SK-N-SH (cell line): Measurements from ENCODE around the gene ANKS4B. TPM values are rescaled to one million over a fixed set of nuclear protein-coding genes. Genes with fewer than 3 reads are reported as not detected.

Source experiments
- CTCF ChIA-PET: fragments of 300-600, 350-600 bp; formaldehyde crosslinking; extraction: SDS; loops from one replicate; lab custom pipeline; 2021; lab: Yijun Ruan, JAX
- POLR2A ChIA-PET: fragments of 350-600 bp; sonication (Branson Sonifier 250); formaldehyde crosslinking; extraction: SDS; loops from one replicate; lab custom pipeline; 2020; ENCODE audit warnings: antibody characterized with exemption, inconsistent platforms; lab: Yijun Ruan, JAX
- DNase-seq: peaks from one replicate; pipeline ENCODE4 v3.0.0; 2012
- H2AFZ ChIP-seq: fragments of 200-600 bp; sonication (generic); 2 replicates; pipeline ENCODE4 v1.8.1; 2016; ENCODE audit warnings: antibody characterized with exemption, mild to moderate bottlenecking, low read depth
- H3F3A ChIP-seq: fragments of 200-600 bp; sonication (generic); replicated peaks from 2 replicates; pipeline ENCODE3; 2016; ENCODE audit warnings: antibody characterized with exemption, mild to moderate bottlenecking; ENCODE audit not compliant: insufficient read depth
- H3K27ac ChIP-seq, 2 experiments: fragments of 200-500 bp in 1 of 2; fragments of 200-600 bp in 1 of 2; sonication (Bioruptor generic) in 1 of 2; sonication (generic), shearing (Covaris generic) in 1 of 2; 2 replicates each; pipeline versions ENCODE4 v1.5.1 to v1.6.1; 2014 to 2016; ENCODE audit warnings: low read depth in 2 of 2, inconsistent platforms in 1 of 2, low read length in 1 of 2, mild to moderate bottlenecking in 1 of 2, mixed read lengths in 1 of 2
- H3K27me3 ChIP-seq: fragments of 200-600 bp; sonication (generic), shearing (Covaris generic); 2 replicates; pipeline ENCODE4 v1.6.1; 2016; ENCODE audit warnings: mixed run types; ENCODE audit not compliant: insufficient read depth
- H3K36me3 ChIP-seq, 2 experiments: fragments of 200-500 bp in 1 of 2; fragments of 200-600 bp in 1 of 2; sonication (Bioruptor generic) in 1 of 2; sonication (generic) in 1 of 2; replicated peaks in 1 of 2; 2 replicates each; pipeline versions ENCODE3 to v1.5.1; 2014 to 2016; ENCODE audit warnings: low read length in 1 of 2, mild to moderate bottlenecking in 1 of 2; ENCODE audit not compliant: insufficient read depth in 2 of 2, control insufficient read depth in 1 of 2
- H3K4me1 ChIP-seq, 2 experiments: fragments of 200-500 bp in 1 of 2; fragments of 200-600 bp in 1 of 2; sonication (Bioruptor generic) in 1 of 2; sonication (generic), shearing (Covaris generic) in 1 of 2; 2 replicates each; pipeline versions ENCODE4 v1.5.1 to v1.6.1; 2014 to 2016; ENCODE audit warnings: low read depth in 1 of 2, low read length in 1 of 2, mixed run types in 1 of 2; ENCODE audit not compliant: insufficient read depth in 2 of 2, control insufficient read depth in 1 of 2
- H3K4me2 ChIP-seq: fragments of 200-600 bp; sonication (generic), shearing (Covaris generic); 2 replicates; pipeline ENCODE4 v1.6.1; 2017; ENCODE audit warnings: mixed run types
- H3K4me3 ChIP-seq, 2 experiments: fragments of 200-500 bp in 1 of 2; fragments of 200-600 bp in 1 of 2; sonication (Bioruptor generic) in 1 of 2; sonication (generic), shearing (Covaris generic) in 1 of 2; 2 replicates each; pipeline versions ENCODE4 v1.5.1 to v1.8.1; 2014 to 2016; ENCODE audit warnings: low read depth in 2 of 2, inconsistent platforms in 1 of 2, low read length in 1 of 2, mild to moderate bottlenecking in 1 of 2, mixed read lengths in 1 of 2, moderate library complexity in 1 of 2
- H3K79me2 ChIP-seq: fragments of 200-600 bp; sonication (generic); 2 replicates; pipeline ENCODE4 v1.8.1; 2017; ENCODE audit warnings: mild to moderate bottlenecking; ENCODE audit not compliant: insufficient read depth
- H3K9ac ChIP-seq: fragments of 200-600 bp; sonication (generic); 2 replicates; pipeline ENCODE4 v1.6.1; 2017; ENCODE audit warnings: mixed run types
- H3K9me2 ChIP-seq: fragments of 200-600 bp; sonication (generic); 2 replicates; pipeline ENCODE4 v1.6.1; 2017; ENCODE audit warnings: mixed run types
- H3K9me3 ChIP-seq: fragments of 200-600 bp; sonication (generic); 2 replicates; pipeline ENCODE4 v1.6.1; 2017; ENCODE audit warnings: mixed run types, mild to moderate bottlenecking, moderate library complexity
- H4K20me1 ChIP-seq: fragments of 200-600 bp; sonication (generic); 2 replicates; pipeline ENCODE4 v1.6.1; 2017; ENCODE audit warnings: mild to moderate bottlenecking, mixed run types; ENCODE audit not compliant: insufficient read depth
- CHD2 ChIP-seq: fragments of 150-350 bp; IDR thresholded peaks from 2 replicates; pipeline ENCODE4 v1.6.1; 2018; ENCODE audit warnings: low read length; ENCODE audit not compliant: partially characterized antibody
- ELF1 ChIP-seq: IDR thresholded peaks from 2 replicates; pipeline ENCODE4 v1.4.0; 2012
- EP300 ChIP-seq, 2 experiments: IDR thresholded peaks; 2 replicates each; pipeline versions ENCODE4 v1.4.0 to v1.6.1; 2012; ENCODE audit warnings: borderline replicate concordance in 1 of 2, low read depth in 1 of 2, low read length in 1 of 2
- EZH2phosphoT487 ChIP-seq: fragments of 200-600 bp; sonication (generic); IDR thresholded peaks from 2 replicates; pipeline ENCODE4 v1.6.1; 2017; ENCODE audit warnings: low read depth, mixed run types, mild to moderate bottlenecking, antibody characterized with exemption, moderate library complexity, borderline replicate concordance
- FOXM1 ChIP-seq: IDR thresholded peaks from 2 replicates; pipeline ENCODE4 v1.4.0; 2012; ENCODE audit warnings: low read depth, mild to moderate bottlenecking
- IRF3 ChIP-seq: fragments of 150-350 bp; IDR thresholded peaks from 2 replicates; pipeline ENCODE4 v1.6.1; 2016; ENCODE audit warnings: mild to moderate bottlenecking, low read depth, low read length
- JUND ChIP-seq: IDR thresholded peaks from 2 replicates; pipeline ENCODE4 v1.4.0; 2012
- POLR2AphosphoS5 ChIP-seq: IDR thresholded peaks from 2 replicates; pipeline ENCODE4 v1.6.1; 2012; ENCODE audit warnings: low read depth, low read length
- RCOR1 ChIP-seq: fragments of 150-350 bp; IDR thresholded peaks from 2 replicates; pipeline ENCODE4 v1.6.1; 2017; ENCODE audit warnings: antibody characterized with exemption, low read length
- RXRA ChIP-seq: IDR thresholded peaks from 2 replicates; pipeline ENCODE4 v1.4.0; 2012; ENCODE audit warnings: low read depth, mild to moderate bottlenecking, borderline replicate concordance
- SIN3A ChIP-seq: IDR thresholded peaks from 2 replicates; pipeline ENCODE4 v1.6.1; 2012; ENCODE audit warnings: low read depth, mild to moderate bottlenecking, low read length, moderate library complexity, borderline replicate concordance
- WGBS: methylation state at CpG from one replicate; pipeline ENCODE4 v1.1.6; 2017; ENCODE audit warnings: low lambda C conversion rate; 5-methylcytosine and 5-hydroxymethylcytosine counted together
- polyA plus RNA-seq, 3 experiments: library from polyadenylated mRNA; depleted of rRNA; stranded (reverse); fragments of >200 nt; gene quantifications; 2 replicates each; pipeline ENCODE4 v1.2.3, GENCODE V29; 2012
- TF ChIP-seq, protein P1 (sequence below): IDR thresholded peaks from 2 replicates; pipeline ENCODE4; 2012

ANKS4B gene
- polyA plus RNA-seq, 1 of the 3 experiments (the other 2 are of a cell fraction), result not detected

DNA sequence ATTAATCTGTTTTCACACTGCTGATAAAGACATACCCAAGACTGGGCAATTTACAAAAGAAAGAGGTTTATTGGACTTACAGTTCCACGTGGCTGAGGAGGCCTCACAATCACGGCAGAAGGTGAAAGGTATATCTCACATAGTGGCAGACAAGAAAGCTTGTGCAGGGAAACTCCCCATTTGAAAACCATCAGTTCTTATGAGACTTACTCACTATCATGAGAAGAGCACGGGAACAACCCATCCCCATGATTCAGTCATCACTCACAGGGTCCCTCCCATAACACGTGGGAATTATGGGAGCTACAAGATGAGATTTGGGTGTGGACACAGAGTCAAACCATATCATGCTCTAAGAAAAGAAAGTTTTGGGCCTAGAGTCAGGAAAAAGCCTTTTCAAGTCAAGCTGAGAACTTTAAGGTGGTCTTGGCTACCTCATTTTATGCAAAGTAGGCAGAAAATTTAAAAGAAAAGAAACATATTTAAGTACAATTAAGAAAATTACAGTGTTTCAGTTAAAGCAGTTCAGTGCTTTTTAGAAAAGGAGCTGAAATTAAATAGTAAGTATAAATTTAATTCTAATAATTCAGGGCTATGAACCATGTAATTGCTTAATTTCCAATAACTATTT lies 69.5 kb downstream of the ANKS4B start:
- H3K27me3 ChIP-seq, result no peaks in the 10 kb centered on the region
- TF ChIP-seq EZH2phosphoT487, result no peak
- no peak for TF ChIP-seq ELF1
- TF ChIP-seq CHD2, result no peak
- TF ChIP-seq POLR2AphosphoS5, result no peak
- no peak for TF ChIP-seq RCOR1
- TF ChIP-seq, protein P1, sequence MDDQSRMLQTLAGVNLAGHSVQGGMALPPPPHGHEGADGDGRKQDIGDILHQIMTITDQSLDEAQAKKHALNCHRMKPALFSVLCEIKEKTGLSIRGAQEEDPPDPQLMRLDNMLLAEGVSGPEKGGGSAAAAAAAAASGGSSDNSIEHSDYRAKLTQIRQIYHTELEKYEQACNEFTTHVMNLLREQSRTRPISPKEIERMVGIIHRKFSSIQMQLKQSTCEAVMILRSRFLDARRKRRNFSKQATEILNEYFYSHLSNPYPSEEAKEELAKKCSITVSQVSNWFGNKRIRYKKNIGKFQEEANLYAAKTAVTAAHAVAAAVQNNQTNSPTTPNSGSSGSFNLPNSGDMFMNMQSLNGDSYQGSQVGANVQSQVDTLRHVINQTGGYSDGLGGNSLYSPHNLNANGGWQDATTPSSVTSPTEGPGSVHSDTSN, result no peak
- TF ChIP-seq IRF3, result no peak
- TF ChIP-seq EP300 (IDR thresholded peaks at IDR 0.05; ENCODE audit: borderline replicate concordance in 1 of 2, low read depth in 1 of 2, low read length in 1 of 2), result no peak
- no peak for TF ChIP-seq RXRA
- no peak for TF ChIP-seq SIN3A
- no peak for TF ChIP-seq JUND
- TF ChIP-seq FOXM1, result no peak
- DNase-seq, result no peak
- H3F3A ChIP-seq, result no peaks in the 10 kb centered on the region
- H3K4me1 ChIP-seq, result peaks cover 0 to 4% of the 10 kb centered on the region in 2 experiments; a peak in 1 of 4 replicates
- no peaks in the 10 kb centered on the region for H3K9me2 ChIP-seq
- no peaks in the 10 kb centered on the region for H3K79me2 ChIP-seq
- H3K36me3 ChIP-seq, result no peaks in the 10 kb centered on the region
- ChIA-PET POLR2A (interaction anchor here (0.6 kb wide), 1 partner anchor 1007 kb away, joined by 3 read pairs; no protein-coding TSS in a partner anchor), CTCF (interaction anchor here (1.2 to 6.8 kb wide), 5 partner anchors 11 to 1018 kb away, joined by 3 to 169 read pairs (median 71); partner anchors contain the start of genes CRYM and LDAF1)
- no peak overlapping the region for H3K27ac ChIP-seq
- H3K4me3 ChIP-seq, result no peak overlapping the region
- WGBS, result 76% methylated on average over 4 of the region's 4 CpGs
- H4K20me1 ChIP-seq, result no peaks in the 10 kb centered on the region
- H2AFZ ChIP-seq, result no peak overlapping the region
- H3K9ac ChIP-seq, result no peak overlapping the region; the same call in 1 of the 2 replicates
- H3K4me2 ChIP-seq, result 0 out of 2 replicates have a peak overlapping the region, but pooled peaks have one; percentile 100
- no peaks in the 10 kb centered on the region for H3K9me3 ChIP-seq

Other genes with a start within 250 kb of the ANKS4B start
- gene DNAH3, start 82.9 kb upstream of the ANKS4B start, polyA plus RNA-seq (2012; rRNA removed), result not detected in 2 replicates
- 10.0 and 12.8 TPM in 2 replicates for gene LDAF1, start 75.0 kb upstream of the ANKS4B start, polyA plus RNA-seq (2012; rRNA removed)
- not detected in 2 replicates for gene ZP2, start 22.1 kb upstream of the ANKS4B start, polyA plus RNA-seq (2012; rRNA removed)
- 1.0 and 1.8 TPM in 2 replicates for gene CRYM, start 44.6 kb downstream of the ANKS4B start, polyA plus RNA-seq (2012; rRNA removed)